ENCODE results near the gene BET1.
A peak's percentile ranks its signal among the peaks of the same experiment; 100 is the strongest.

BET1 gene

GRCh38 chr7:94011714-94012353 lies 7.7 kb upstream of the BET1 start:
- FAIRE-seq: no peak

GRCh38 chr7:94008537-94008936 lies 4.4 kb upstream of the BET1 start:
- no peak for FAIRE-seq

- FAIRE-seq: no peak
Measured at GRCh38 chr7:94005753-94006152, 1.6 kb upstream of the BET1 start.

DNA sequence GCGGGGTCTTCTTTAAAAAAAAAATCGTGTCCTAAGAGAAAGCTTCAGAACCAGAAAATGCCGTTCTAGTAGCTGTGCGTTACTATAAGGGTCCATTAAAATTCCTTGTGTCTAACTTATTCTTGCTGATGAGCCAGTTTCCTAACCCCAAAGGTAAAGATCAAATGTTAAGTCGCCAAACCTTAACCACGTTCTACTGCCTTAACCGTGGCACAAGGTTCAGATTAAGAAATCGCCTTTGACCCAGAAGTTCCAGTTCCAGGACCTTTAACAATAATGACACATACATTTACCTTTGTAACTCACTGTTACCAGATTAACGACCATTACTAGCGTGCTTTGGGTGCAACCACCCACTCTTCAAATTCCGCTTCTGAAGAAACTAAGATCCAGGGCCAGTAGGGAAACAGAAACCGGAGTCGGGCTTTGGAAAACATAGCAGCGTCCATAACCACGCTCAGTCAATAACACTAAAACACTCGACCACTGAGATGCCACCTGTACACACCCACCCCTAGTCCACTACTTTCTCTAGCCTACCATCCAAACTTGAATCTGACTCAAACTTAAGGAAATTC lies 620 bp downstream of the BET1 start:
- peak; percentile 80 for FAIRE-seq

- FAIRE-seq: no peak
Measured at GRCh38 chr7:94001396-94001795, 2.8 kb downstream of the BET1 start.

DNA sequence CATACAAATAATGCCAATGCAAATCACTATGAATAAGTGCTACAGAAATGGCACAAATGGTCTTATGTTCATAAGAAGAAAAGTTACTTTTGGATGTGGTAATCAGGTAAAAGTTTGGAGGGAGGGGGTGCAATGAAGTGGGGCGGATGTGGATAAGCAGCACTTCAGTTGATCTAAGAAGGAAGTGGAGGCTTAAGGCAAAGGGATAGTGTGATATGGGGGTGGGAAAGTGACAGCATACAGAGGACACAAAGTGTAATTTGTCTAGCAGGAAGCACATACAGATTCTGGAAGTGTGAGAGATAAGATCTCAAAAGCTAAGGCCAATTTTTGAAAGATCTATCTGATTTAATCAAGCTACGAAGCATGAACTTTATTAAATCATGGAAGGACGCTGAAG lies 6.3 kb downstream of the BET1 start:
- no peak for FAIRE-seq

- no peak for FAIRE-seq
Measured at GRCh38 chr7:93992421-93993110, 11.6 kb downstream of the BET1 start.

DNA sequence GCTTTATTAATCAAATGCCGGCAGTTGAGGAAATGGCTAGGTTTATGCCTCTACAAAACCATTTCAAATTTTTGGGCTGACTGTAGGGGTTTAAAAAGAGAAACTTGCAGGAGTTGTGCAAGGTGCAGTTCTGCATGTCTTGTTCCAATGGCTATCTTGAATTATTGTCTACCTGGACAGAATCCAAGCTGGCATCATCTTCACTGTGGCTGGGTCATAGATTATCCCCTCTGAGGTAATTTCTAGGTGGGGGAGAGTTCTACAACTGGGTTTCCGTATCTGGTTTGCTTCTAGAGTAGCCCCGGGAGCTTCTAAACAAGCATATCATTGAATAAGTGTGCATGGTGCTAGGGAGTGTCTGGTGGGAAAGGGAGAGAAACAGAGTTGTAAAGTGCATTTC lies 16.9 kb downstream of the BET1 start:
- no peak for FAIRE-seq

DNA sequence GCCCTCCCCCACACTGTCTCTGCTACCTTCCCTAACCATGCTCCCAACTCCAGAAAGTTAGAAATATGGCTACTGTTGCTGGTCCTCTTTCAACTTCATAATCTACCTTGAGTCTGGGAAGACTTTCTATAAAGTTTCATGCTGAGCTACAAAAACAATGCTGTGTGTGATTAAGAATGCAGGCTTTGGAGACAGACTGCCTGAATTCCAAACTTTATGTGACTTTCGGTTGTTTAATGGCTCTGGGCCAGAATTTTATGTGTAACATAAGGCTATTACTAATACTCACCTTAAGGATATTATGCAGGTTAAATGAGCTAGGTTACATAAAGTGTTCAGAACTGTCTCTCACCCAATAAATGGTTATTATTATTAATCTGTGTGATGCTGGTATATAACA lies 19.1 kb downstream of the BET1 start:
- FAIRE-seq: no peak

GRCh38 chr7:93984024-93984423 lies 20.1 kb downstream of the BET1 start:
- no peak for FAIRE-seq

- FAIRE-seq: no peak
Measured at GRCh38 chr7:93981480-93981874, 22.7 kb downstream of the BET1 start.

- no peak for FAIRE-seq
Measured at GRCh38 chr7:93980744-93981479, 23.2 kb downstream of the BET1 start.

GRCh38 chr7:93977211-93977950 lies 26.8 kb downstream of the BET1 start:
- FAIRE-seq: no peak

- no peak for FAIRE-seq
Measured at GRCh38 chr7:93973134-93973533, 31.0 kb downstream of the BET1 start.

DNA sequence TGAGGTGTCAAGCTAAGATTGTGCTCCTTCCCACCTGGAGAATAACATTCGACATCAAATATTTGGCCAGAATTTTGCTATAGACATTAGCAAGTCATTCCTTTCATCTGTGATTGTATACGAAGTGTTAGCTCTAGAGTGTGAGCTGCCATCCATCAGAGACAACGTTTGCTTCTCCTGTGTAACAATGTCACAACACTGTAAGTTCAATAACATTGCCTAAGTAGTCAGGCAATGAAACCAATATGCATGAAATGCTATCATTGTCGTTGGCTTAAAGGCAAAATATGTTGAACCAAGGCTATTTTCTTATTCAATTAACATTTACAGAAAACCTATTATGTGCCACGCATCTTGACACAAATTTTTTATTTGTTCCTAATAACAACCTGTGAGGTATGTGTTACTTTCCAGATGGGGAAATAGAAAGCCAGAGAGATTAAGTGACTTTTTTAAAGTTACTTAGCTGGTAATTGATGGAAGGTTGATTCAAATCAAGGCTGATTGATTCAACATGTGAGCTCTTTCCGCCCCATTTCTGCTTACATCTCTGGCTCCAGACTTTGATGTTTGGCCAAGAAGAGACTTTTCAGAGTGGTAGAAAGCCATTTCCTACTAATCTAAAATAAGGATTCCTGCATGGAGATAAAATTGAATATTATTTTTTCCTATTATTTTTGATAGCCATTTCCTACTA lies 32.0 kb downstream of the BET1 start:
- FAIRE-seq: peak; percentile 5

GRCh38 chr7:93968911-93969620 lies 35.1 kb downstream of the BET1 start:
- no peak for FAIRE-seq

GRCh38 chr7:93964813-93965212 lies 39.3 kb downstream of the BET1 start:
- FAIRE-seq: no peak

DNA sequence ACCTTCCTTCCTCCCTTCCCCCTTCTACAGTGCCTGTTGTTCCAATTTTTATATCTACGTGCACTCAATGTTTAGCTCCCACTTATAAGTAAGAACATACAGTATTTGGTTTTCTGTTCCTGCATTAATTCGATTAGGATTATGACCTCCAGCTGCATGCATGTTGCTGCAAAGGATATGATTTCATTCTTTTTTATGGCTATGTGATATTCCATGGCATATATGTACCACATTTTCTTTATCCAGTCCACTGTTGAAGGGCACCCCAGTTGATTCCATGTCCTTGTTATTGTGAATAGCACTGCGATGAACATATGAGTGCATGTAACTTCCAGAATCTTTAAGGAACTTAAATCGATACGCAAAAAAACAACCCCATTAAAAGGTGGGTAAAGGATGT lies 39.9 kb downstream of the BET1 start:
- FAIRE-seq: no peak

- no peak for FAIRE-seq
Measured at GRCh38 chr7:93960986-93961385, 43.2 kb downstream of the BET1 start.

- no peak for FAIRE-seq
Measured at GRCh38 chr7:93958651-93959050, 45.5 kb downstream of the BET1 start.

GRCh38 chr7:93958216-93958615 lies 45.9 kb downstream of the BET1 start:
- FAIRE-seq: no peak

DNA sequence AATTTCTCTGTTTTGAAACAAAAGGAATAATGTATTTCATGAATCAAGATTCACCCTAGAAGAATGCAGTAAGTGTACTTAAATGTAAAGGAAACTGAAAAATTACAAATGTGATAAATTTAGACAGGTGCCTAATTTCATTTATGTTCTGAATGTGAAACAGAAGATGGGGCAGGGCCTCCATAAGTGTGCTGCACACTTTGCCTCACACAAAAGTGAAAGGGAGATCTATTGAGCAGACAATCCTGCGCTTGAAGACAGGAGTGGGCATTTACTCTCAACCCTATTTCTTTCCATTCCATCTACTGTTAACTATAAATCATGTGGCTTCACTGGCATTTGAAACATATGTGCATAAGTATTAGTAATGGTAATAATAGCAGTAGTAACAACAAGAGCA lies 46.4 kb downstream of the BET1 start:
- no peak for FAIRE-seq

Data from islet of Langerhans (tissue), 1 donor.